Loucy (cell line): ENCODE measurements around the gene MDH1.

ENCODE experiments used
- H2AFZ ChIP-seq: fragments of 200-600 bp; sonication (generic); 2 replicates; pipeline ENCODE4 v1.6.0; 2016; ENCODE audit warnings: antibody characterized with exemption, mild to moderate bottlenecking, low read length, moderate library complexity
- H3F3A ChIP-seq: fragments of 200-600 bp; 2 replicates; pipeline ENCODE4 v1.6.0; 2016; ENCODE audit warnings: antibody characterized with exemption, low read depth, mild to moderate bottlenecking
- H3K27me3 ChIP-seq: fragments of 200-600 bp; sonication (generic); 2 replicates; pipeline ENCODE4 v1.6.1; 2014; ENCODE audit warnings: low read length, mild to moderate bottlenecking; ENCODE audit not compliant: insufficient read depth, poor library complexity, severe bottlenecking
- H3K36me3 ChIP-seq: fragments of 200-600 bp; sonication (generic); 2 replicates; pipeline ENCODE4 v1.6.1; 2016; ENCODE audit warnings: low read length; ENCODE audit not compliant: insufficient read depth
- H3K4me1 ChIP-seq: fragments of 200-600 bp; sonication (generic); 2 replicates; pipeline ENCODE4 v1.5.1; 2014; ENCODE audit warnings: low read length, mild to moderate bottlenecking; ENCODE audit not compliant: insufficient read depth, poor library complexity, severe bottlenecking
- H3K4me2 ChIP-seq: fragments of 200-600 bp; sonication (generic); 2 replicates; pipeline ENCODE4 v1.6.0; 2014; ENCODE audit warnings: antibody characterized with exemption, low read length, low read depth, mild to moderate bottlenecking; ENCODE audit not compliant: poor library complexity, severe bottlenecking
- H3K4me3 ChIP-seq: fragments of 200-600 bp; sonication (generic); 2 replicates; pipeline ENCODE4 v1.5.1; 2014; ENCODE audit warnings: low read length, mild to moderate bottlenecking, mixed read lengths; ENCODE audit not compliant: poor library complexity, severe bottlenecking
- H3K79me2 ChIP-seq: fragments of 200-600 bp; sonication (generic); 2 replicates; pipeline ENCODE4 v1.6.1; 2014; ENCODE audit warnings: low read length; ENCODE audit not compliant: insufficient read depth
- H3K9ac ChIP-seq: fragments of 200-600 bp; sonication (generic); 2 replicates; pipeline ENCODE4 v1.6.0; 2014; ENCODE audit warnings: mild to moderate bottlenecking, low read depth, low read length, moderate library complexity; ENCODE audit not compliant: poor library complexity, severe bottlenecking
- H3K9me2 ChIP-seq: fragments of 200-600 bp; sonication (generic); replicated peaks from 2 replicates; pipeline ENCODE4 v1.6.1; 2016; ENCODE audit warnings: low read depth, low read length, mixed read lengths
- H3K9me3 ChIP-seq: fragments of 200-600 bp; sonication (generic); 2 replicates; pipeline ENCODE4 v1.6.1; 2014; ENCODE audit warnings: mild to moderate bottlenecking, antibody characterized with exemption, low read length, low read depth; ENCODE audit not compliant: insufficient read depth
- H4K20me1 ChIP-seq: fragments of 200-600 bp; sonication (generic); 2 replicates; pipeline ENCODE4 v1.6.0; 2014; ENCODE audit warnings: antibody characterized with exemption, low read length, mild to moderate bottlenecking; ENCODE audit not compliant: insufficient read depth, poor library complexity, severe bottlenecking
- EZH2phosphoT487 ChIP-seq: fragments of 200-600 bp; IDR thresholded peaks from 2 replicates; pipeline ENCODE4 v1.6.1; 2018; ENCODE audit warnings: antibody characterized with exemption, mild to moderate bottlenecking, moderate library complexity, borderline replicate concordance
- TF ChIP-seq, protein P1 (sequence below): fragments of 200-600 bp; sonication (generic); conservative IDR thresholded peaks from 2 replicates; pipeline ENCODE4 v1.5.1; 2014; ENCODE audit warnings: mild to moderate bottlenecking, antibody characterized with exemption, low read length

Gene MDH1

DNA sequence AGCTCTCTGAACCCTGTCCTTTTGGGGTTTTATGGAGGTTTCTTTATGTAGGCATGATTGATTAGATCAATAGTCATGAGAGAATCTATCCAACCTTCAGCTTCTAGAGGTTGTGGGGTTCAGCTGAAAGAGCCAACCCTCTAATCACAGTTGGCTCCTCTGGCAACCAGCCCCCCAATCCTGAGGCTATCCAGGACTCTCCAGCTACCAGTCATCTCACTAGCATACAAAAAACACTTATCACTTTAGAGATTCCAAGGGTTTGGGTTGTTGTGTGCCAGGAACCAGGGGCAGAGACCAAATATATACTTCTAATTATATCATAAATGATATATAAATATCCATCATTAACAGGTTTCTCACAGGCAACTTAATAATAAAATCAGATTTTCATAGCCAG is 12.2 kb upstream of the MDH1 start:
- Histone ChIP-seq H3K4me1 (peaks cover 6% of the 10 kb centered on the region), H2AFZ (no peak overlapping the region), H3K79me2 (peaks cover 41% of the 10 kb centered on the region; the same call in 1 of the 2 replicates), H3K9ac (no peak overlapping the region), H3K4me2 (no peak overlapping the region), H3K9me2 (no peaks in the 10 kb centered on the region), H3K9me3 (no peaks in the 10 kb centered on the region), H3K36me3 (no peaks in the 10 kb centered on the region), H3K27me3 (no peaks in the 10 kb centered on the region), H4K20me1 (no peaks in the 10 kb centered on the region), H3K4me3 (no peak overlapping the region), H3F3A (no peaks in the 10 kb centered on the region)
- TF ChIP-seq, protein P1, sequence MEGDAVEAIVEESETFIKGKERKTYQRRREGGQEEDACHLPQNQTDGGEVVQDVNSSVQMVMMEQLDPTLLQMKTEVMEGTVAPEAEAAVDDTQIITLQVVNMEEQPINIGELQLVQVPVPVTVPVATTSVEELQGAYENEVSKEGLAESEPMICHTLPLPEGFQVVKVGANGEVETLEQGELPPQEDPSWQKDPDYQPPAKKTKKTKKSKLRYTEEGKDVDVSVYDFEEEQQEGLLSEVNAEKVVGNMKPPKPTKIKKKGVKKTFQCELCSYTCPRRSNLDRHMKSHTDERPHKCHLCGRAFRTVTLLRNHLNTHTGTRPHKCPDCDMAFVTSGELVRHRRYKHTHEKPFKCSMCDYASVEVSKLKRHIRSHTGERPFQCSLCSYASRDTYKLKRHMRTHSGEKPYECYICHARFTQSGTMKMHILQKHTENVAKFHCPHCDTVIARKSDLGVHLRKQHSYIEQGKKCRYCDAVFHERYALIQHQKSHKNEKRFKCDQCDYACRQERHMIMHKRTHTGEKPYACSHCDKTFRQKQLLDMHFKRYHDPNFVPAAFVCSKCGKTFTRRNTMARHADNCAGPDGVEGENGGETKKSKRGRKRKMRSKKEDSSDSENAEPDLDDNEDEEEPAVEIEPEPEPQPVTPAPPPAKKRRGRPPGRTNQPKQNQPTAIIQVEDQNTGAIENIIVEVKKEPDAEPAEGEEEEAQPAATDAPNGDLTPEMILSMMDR = no peak
- no peak for TF ChIP-seq EZH2phosphoT487

DNA sequence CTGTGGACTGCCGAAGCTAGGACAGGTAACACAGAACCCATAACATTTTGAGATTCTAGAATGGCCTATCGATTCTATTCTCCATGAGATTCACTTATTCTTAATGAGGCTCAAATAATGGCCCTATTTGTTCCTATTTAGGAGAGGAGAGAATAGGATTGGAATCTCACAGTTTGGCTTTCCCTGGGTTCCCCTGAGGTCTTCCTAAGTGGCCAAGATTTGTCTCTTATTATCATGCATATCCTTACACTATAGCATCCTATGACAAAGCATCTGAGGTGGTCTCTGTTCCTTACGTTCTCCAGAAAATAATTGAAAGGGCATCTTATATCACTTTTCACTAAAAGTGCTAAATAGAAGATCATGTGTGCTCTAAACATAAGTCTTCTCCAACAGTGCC is 10.0 kb upstream of the MDH1 start:
- H3K4me2 ChIP-seq = no peak overlapping the region
- no peaks in the 10 kb centered on the region for H3K36me3 ChIP-seq
- no peaks in the 10 kb centered on the region for H3K9me2 ChIP-seq
- no peak overlapping the region for H3K4me3 ChIP-seq
- no peaks in the 10 kb centered on the region for H4K20me1 ChIP-seq
- no peak overlapping the region for H2AFZ ChIP-seq
- H3K9ac ChIP-seq = no peak overlapping the region
- no peaks in the 10 kb centered on the region for H3F3A ChIP-seq
- TF ChIP-seq EZH2phosphoT487 = no peak
- TF ChIP-seq, protein P1 = no peak
- H3K9me3 ChIP-seq = no peaks in the 10 kb centered on the region
- peaks cover 56% of the 10 kb centered on the region; the same call in 1 of the 2 replicates for H3K79me2 ChIP-seq
- H3K4me1 ChIP-seq = peaks cover 19% of the 10 kb centered on the region
- no peaks in the 10 kb centered on the region for H3K27me3 ChIP-seq

DNA sequence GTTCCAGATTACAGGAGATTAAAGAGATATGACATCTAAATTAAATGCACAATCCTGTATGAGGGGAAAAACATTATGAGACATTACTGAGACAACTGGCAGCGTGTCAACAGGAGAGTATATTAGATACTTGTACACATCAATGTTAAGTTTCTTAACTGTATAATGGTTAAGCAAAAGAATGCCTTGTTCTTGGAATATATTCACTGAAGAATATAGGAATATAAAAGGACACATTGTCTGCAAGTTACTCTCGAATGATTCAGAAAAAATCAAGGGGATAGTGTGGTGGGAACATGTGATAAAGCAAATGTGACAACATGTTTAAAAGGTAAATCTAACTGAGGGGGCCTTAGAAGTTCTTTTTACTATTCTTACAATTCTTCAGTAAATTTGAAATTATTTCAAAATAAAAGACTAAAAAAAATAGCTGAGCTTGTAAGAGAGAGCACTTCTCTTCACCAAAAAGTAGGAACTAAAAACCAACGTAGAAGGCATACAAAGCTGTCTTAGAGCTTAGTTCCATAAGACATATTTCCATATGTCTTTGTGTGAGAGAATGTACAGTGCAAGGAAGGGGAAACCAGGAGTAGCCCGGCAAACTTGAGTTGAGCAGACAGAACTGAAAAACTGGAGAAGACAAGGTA is 8.0 kb upstream of the MDH1 start:
- TF ChIP-seq, protein P1 = no peak
- TF ChIP-seq EZH2phosphoT487 = no peak
- no peaks in the 10 kb centered on the region for H3K9me2 ChIP-seq
- H3K9me3 ChIP-seq = no peaks in the 10 kb centered on the region
- H3K79me2 ChIP-seq = peaks cover 55% of the 10 kb centered on the region; the same call in 1 of the 2 replicates
- no peak overlapping the region for H2AFZ ChIP-seq
- no peak overlapping the region for H3K9ac ChIP-seq
- H3K36me3 ChIP-seq = no peaks in the 10 kb centered on the region
- H3F3A ChIP-seq = no peaks in the 10 kb centered on the region
- peaks cover 23% of the 10 kb centered on the region for H3K4me1 ChIP-seq
- H3K4me3 ChIP-seq = no peak overlapping the region
- H3K27me3 ChIP-seq = no peaks in the 10 kb centered on the region
- peak overlapping the region; percentile 46 for H3K4me2 ChIP-seq
- no peaks in the 10 kb centered on the region for H4K20me1 ChIP-seq
